CMK (cell line): ENCODE data around the gene GLIS2.

Experiments
- DNase-seq: peaks from one replicate; pipeline ENCODE4 v3.0.0-alpha.2; 2010; ENCODE audit warnings: low read depth

Gene GLIS2

DNA sequence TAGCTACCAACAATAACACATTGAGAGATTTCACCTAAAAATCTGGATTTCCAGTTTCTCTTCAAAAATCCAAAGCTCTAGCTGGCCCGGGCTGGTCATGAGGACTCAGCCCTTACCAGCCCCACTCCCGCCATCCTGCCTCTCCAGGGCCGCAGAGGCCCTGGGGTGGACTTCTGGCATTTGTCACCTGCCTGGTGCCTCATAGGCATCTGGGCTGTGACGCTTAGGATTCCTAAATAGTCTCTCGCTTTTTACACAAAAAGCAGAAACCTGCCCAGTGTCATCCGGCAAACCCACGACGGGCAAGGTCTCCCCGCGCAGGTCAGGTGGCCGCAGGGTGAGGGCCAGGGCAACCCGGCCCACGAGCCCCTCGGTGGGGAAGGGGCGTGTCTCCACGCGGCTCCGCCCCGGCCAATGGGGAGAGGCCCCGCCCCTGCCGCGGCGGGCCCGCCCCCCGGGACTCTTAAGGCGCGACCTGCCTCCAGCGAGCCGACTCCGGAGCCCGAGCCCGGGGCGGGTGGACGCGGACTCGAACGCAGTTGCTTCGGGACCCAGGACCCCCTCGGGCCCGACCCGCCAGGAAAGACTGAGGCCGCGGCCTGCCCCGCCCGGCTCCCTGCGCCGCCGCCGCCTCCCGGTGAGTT lies 55.6 kb downstream of the GLIS2 start, which contains the start of gene VASN:
Gene VASN, plus strand, starts transcription at position 492 of the 644 bp plus-strand sequence. CDS start 9,030 bp downstream, outside the sequence.
- DNase-seq: peak; percentile 72

DNA sequence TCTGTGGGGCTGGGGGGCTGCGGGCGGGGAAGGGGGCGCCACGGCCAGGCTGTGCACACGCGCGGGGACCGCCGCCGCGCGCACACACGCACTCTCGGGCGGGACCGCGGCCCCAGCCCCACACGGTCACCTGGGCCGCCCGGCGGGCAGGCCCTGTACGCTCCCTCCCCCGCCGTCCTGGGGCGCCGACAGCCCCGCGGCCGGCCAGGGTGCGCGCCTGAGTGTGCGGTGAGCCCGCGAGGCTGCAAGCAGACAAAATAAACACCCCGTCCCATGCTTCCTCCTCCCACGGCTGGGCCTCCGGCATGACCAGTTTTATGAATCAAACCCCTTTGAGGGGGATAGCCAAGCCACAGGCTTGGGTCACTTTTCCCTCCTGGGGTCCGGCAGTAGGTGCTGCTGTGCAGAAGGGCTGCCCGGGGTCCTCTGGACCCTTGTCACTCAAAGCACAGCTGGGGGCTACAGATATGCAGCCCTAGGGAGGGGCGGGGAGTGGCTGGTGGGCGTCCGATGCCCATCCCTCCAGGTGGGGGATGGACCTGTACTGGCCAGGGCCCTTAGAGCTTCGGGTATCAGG lies 56.2 kb downstream of the GLIS2 start:
- DNase-seq: no peak

DNA sequence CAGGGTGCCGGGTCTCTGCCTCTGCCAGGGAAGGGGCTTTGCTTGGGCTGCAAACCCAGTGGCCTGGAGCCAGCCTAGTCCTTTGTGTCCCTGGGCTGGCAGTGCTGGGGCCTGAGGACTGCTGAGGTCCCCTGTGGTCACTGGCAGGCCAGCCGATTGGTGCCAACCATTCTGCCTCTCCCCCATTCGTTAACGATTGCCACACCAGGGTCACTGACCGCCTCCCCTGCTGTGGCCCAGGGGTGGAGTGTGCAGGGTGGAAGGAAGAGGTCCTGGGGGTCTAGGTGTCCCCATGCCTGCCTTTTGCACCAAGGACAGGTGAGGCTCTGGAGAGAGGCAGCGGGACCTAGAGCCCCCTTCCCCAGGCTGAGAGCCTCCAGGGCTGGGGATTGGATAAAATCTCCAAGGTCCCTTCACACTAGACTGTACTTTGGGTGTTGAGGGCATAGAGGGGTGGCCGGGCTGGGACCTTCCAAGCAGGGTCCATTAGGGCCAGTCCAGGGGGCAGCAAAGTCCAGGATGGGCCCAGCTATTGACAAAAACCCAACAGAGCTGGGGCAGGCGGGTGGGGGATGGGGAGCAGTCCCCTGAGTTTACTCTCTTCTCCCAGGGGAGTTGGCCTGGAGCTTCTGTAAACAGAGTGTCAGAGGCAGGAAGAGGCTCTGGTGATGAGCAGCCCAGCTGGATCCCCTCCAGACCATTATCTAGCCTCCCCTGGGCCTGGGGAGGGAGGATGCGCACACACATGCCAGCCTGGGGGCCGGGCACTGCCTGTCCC lies 56.9 kb downstream of the GLIS2 start:
- DNase-seq: no peak

DNA sequence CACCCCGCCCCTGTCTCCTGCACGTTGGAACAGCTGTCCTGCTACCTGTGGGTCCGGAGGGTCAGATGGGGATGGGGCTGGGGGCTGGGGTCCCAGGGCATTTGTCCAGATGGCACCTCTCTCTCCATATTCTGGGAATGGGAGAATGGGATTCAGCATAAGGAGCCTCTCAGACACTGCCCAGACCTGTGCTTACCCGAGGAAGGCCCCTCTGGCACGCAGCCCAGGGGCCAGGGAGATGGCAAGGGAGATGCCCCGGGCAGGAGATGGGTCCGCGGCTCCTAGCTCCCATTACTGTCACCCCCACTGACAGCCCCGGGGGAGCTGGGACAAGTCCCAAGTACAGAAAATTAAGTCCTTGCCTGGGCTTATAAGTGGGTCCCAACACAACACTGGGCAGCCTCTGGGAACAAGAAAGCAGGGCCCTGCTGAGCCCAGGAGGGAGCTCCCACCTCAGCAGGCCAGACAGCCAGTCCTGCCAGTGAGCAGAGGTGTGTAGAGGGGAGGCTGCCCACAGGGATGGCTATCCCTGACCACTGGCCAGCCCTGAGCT lies 57.6 kb downstream of the GLIS2 start:
- DNase-seq: no peak

DNA sequence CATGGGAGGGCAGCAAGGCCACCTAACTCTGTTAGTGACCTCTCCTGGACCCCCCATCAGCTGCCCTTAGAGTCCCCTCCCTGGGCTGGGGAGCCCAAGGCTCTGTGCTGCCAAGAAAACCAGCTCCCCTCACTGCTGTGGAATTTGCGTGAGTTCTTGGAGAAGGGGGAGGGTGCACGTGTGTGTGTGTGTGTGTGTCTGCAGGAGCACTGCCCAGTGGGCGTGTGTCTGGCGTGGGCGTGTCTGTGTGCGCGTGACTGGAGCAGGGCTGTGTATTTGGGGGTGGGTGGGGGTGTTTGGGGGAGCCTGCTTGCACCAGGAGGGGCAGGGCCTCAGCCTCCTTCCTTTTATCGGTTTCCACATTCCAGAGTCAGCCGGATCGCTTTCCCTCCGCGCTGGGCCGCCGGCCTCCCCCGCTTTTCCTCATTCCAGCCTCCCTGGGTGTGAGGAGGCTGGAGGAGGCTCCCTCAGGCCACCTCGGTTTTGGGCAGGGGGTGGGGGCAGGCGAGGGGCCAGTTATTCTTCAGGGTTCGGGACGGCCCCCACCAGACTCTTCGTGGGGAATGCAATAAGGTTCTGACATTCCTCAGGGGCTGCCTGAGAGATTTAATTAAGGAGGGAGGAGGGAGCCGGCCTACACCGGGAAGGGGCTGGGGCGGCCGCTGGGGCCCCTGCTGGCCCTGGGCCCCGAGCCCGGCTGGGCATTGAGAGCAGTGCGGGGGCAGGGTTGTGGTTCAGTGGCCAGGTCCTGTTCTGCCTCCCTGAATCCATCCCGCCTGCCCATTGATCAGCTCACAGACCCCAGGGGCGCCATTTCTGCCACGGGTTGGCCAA lies 58.3 kb downstream of the GLIS2 start:
- DNase-seq: no peak

DNA sequence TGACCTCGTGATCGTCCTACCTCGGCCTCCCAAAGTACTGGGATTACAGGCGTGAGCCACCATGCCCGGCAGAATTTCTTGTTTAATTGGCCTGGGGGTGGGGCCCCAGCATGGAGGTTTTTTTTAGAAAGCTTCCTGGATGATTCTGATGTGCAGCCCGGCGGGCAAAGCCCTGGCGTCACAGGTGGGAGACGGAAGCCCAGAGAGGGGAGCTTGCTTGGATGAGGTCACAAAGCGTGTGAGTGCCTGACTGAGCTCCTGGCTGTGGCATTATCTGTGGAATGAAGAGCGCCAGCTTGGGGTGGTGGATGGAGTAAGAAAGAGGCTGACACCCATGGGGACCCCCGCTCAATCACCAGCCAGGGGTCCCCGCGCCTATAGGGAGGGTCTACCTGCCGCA lies 59.9 kb downstream of the GLIS2 start:
- DNase-seq: no peak

DNA sequence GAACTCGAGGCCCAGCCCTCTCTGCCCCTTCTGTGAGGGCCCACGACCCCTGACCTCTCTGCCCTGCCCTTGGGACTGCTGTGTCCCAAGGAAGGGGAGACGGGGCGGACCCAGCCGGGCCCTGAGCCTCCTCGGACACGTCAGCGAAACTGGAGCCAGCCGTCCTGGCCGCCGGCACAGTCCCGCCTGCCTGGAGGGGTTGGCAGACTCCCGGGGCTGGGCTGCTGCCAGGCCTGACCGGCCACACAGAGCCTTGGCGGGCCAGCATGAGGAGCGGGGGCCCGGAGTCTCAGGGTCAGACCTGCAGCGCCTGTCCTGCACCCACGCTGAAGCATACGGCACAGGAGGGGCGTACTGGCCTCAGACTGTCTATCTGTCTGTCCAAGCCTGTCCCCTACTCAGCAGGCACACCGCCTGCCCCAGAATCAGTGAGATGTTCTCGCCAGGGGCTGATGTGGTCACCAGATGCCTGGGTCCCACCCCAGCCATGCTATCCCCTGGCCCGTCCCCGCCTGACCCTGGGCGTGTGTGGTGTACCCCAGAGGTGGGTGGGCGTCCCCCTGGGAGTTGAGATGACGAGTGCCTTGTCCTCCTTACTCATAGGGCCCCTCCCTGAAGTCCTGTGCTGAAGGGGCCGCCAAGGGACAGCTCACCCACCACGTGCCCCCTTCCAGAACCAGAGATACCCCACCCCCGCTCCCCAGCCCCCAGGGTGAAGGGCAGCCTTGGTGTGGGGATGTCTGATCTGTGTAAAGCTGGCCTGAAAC lies 60.4 kb downstream of the GLIS2 start:
- DNase-seq: no peak

DNA sequence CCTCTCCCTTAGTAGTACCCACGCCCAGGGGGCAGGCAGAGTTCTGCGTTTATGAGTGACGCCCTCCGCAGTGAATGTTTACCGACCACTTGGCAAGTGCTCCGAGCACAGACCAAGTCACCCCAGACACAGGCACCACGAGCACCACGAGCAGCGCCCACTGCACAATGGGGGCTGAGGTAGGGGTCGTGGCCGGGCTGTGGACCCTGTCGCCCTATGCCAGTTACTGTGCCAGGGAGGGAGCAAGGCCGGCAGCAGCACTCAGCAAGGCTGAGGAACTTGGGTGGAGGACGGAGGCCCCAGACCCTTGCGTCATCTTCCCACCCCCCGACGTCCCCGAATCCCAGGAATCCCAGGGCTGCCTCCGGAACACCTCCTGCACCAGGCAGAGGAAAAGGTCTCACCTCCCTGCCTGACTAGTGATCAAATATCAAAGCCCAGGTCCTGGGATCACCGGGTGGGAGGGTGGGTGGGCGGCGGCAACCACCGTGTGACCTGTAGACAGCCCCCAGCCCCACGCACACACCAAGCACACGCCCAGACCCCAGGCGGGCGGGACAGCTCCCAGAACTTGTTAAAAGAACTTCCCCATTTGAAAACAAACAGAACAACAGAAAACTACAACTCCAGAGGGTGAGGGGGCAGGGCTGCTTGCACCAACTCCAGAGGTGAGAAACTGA lies 61.2 kb downstream of the GLIS2 start:
- DNase-seq: no peak

DNA sequence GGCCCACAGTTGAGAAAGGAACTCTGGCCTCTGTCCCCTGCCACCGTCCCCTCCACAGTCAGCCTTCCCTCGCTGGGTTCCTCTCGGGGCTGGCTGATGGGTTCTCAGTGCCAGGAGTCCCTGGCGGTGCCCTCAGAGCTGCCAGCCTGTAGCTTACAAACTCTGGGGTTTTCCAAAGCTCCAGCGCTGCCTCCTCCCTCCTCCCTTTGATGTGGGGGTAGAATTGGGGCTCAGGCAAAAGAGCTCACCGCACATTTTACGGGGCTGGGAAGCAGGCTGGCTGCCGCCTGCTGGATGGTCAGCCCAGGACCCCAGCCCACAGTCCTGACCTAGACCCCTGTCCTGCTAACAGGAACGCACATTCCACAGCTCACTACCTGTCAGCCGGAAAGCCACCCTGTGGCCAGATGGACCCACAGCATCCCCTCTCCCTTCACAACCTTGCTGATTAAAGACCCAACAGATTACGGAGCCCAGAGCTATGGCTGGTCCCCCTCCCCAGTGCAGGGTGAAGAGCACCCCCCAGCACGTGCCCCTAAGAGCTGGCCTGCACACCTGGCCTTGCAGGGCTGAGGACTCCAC lies 61.8 kb downstream of the GLIS2 start:
- DNase-seq: no peak

DNA sequence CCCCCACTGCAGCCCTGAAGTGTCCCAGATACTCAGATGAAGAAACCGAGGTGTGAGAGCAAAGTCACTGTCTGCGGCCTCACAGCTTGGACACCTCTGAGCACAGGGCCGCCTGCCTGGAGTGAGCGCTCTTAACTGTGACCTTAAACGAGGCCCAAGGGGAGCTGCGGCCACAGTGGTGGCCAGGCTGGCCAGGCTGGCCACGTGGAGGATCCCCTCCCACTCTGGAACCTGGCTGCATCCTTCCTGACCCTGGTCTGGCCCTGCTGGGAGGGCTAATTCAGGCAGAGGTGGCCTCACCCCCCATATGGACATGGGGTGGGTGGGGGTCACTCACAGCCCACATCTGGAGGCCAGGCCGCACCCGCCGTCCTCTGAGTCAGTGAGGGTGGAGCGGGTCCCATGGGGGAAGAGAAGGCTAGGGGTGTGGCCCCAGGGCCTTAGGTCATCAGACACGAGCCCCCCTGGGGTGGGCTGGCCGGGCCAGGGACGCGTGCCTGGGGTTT lies 62.3 kb downstream of the GLIS2 start:
- DNase-seq: no peak

DNA sequence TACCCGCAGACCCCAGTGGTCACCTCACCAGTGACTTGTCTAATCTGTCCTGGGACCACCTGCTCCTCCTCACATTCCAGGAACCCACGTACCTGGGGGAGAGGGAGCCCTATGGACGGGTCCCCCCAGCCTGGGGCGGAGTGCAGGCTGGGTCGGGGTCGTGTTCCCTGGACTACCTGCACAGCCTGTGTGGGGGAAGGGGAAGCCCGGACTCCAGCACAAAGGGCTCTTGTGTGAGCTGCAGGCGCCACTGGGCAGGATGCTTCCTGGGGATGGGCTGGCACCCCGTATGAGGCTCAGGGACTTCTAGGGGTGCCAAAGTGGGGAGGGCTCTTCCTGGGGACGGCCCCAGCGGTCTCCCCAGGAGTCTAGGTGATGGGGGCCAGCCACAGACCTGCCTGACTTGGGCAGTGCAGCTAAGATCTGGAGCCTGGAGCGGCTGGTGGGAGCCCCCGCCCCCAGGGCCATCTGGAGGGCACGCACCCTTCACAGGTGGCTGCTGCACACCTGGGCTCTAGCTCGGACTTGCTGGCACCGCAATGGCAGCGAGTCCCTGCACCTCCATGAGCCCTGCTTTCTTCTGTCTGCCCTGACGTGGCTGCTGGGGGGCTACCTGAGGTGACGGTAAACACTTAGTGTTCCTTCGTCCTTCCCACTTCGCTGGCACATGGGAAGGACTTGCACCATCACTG lies 63.3 kb downstream of the GLIS2 start:
- DNase-seq: no peak

DNA sequence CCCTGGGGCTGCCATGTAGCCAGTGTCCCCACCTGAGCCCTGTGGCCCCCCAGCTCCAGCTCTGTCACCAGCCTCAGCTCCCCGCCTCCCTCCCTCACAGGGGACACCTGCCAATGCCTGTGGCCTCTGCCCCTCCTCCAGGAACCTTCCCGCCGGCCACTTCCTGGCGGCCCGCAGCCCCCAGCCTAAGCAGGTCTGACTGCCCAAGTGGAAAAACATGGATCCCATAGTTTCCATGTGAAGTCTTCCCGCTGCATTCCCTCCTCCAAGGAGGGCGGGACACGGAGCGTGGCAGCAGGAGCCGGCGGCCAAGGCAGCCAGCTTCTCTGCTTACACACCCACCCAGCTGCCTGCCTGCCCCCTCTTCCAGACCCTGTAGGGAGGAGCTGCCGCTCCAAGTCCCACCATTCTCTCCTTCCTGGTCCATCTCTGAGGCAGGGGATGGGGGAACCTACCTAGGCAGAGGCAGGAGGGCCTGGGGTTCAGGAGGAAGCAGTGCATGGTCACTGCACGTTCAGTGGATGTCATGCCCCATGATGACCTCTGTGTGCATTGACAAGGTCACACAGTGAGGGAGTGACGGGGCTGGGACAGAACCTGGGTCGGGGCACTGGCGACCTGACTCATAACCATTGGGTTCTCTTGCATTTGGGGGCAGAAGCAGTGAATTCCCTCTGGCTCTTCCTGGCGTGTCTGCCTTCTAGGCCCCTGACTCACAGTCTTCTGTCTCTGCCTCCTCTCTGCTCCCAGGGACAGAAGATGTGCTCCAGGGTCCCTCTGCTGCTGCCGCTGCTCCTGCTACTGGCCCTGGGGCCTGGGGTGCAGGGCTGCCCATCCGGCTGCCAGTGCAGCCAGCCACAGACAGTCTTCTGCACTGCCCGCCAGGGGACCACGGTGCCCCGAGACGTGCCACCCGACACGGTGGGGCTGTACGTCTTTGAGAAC lies 64.5 kb downstream of the GLIS2 start:
- DNase-seq: no peak

DNA sequence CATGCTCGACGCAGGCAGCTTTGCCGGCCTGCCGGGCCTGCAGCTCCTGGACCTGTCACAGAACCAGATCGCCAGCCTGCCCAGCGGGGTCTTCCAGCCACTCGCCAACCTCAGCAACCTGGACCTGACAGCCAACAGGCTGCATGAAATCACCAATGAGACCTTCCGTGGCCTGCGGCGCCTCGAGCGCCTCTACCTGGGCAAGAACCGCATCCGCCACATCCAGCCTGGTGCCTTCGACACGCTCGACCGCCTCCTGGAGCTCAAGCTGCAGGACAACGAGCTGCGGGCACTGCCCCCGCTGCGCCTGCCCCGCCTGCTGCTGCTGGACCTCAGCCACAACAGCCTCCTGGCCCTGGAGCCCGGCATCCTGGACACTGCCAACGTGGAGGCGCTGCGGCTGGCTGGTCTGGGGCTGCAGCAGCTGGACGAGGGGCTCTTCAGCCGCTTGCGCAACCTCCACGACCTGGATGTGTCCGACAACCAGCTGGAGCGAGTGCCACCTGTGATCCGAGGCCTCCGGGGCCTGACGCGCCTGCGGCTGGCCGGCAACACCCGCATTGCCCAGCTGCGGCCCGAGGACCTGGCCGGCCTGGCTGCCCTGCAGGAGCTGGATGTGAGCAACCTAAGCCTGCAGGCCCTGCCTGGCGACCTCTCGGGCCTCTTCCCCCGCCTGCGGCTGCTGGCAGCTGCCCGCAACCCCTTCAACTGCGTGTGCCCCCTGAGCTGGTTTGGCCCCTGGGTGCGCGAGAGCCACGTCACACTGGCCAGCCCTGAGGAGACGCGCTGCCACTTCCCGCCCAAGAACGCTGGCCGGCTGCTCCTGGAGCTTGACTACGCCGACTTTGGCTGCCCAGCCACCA lies 65.4 kb downstream of the GLIS2 start:
- DNase-seq: no peak

DNA sequence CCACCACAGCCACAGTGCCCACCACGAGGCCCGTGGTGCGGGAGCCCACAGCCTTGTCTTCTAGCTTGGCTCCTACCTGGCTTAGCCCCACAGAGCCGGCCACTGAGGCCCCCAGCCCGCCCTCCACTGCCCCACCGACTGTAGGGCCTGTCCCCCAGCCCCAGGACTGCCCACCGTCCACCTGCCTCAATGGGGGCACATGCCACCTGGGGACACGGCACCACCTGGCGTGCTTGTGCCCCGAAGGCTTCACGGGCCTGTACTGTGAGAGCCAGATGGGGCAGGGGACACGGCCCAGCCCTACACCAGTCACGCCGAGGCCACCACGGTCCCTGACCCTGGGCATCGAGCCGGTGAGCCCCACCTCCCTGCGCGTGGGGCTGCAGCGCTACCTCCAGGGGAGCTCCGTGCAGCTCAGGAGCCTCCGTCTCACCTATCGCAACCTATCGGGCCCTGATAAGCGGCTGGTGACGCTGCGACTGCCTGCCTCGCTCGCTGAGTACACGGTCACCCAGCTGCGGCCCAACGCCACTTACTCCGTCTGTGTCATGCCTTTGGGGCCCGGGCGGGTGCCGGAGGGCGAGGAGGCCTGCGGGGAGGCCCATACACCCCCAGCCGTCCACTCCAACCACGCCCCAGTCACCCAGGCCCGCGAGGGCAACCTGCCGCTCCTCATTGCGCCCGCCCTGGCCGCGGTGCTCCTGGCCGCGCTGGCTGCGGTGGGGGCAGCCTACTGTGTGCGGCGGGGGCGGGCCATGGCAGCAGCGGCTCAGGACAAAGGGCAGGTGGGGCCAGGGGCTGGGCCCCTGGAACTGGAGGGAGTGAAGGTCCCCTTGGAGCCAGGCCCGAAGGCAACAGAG lies 66.3 kb downstream of the GLIS2 start:
- no peak for DNase-seq

DNA sequence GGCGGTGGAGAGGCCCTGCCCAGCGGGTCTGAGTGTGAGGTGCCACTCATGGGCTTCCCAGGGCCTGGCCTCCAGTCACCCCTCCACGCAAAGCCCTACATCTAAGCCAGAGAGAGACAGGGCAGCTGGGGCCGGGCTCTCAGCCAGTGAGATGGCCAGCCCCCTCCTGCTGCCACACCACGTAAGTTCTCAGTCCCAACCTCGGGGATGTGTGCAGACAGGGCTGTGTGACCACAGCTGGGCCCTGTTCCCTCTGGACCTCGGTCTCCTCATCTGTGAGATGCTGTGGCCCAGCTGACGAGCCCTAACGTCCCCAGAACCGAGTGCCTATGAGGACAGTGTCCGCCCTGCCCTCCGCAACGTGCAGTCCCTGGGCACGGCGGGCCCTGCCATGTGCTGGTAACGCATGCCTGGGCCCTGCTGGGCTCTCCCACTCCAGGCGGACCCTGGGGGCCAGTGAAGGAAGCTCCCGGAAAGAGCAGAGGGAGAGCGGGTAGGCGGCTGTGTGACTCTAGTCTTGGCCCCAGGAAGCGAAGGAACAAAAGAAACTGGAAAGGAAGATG lies 67.0 kb downstream of the GLIS2 start:
- no peak for DNase-seq
